ENCODE data around the gene KATNAL1.

DNA sequence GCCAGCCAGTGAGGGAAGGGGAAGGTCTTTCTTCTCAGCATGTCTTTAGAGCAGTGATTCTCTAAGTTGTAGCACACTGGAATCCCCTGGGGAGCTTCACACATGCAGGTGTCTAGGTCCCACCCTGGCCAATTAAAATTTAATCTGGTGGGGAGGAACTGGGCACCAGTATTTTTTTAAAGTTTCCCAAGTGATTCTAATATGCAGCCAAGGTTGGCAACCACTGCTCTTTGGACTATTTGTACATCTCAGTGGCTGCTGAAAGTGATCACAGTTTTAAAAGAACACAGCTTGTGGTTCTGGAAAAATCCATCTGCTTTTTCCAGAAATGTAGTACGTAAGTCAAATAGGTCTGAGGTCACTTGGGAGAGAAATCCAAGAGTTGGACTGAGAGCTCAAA, 10.7 kb upstream of the KATNAL1 start:
- TF ChIP-seq, protein P1, sequence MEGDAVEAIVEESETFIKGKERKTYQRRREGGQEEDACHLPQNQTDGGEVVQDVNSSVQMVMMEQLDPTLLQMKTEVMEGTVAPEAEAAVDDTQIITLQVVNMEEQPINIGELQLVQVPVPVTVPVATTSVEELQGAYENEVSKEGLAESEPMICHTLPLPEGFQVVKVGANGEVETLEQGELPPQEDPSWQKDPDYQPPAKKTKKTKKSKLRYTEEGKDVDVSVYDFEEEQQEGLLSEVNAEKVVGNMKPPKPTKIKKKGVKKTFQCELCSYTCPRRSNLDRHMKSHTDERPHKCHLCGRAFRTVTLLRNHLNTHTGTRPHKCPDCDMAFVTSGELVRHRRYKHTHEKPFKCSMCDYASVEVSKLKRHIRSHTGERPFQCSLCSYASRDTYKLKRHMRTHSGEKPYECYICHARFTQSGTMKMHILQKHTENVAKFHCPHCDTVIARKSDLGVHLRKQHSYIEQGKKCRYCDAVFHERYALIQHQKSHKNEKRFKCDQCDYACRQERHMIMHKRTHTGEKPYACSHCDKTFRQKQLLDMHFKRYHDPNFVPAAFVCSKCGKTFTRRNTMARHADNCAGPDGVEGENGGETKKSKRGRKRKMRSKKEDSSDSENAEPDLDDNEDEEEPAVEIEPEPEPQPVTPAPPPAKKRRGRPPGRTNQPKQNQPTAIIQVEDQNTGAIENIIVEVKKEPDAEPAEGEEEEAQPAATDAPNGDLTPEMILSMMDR (conservative IDR thresholded peaks at IDR 0.05; ENCODE audit: low read depth, low read length), result no peak
- TF ChIP-seq RCOR1 (IDR thresholded peaks at IDR 0.05; ENCODE audit: insufficient replicate concordance, low read length) (no peak), POLR2A (IDR thresholded peaks at IDR 0.05; ENCODE audit: low read depth, low read length) (no peak), RAD21 (IDR thresholded peaks at IDR 0.05; ENCODE audit: low read length) (no peak), BHLHE40 (IDR thresholded peaks at IDR 0.05; ENCODE audit: low read depth, low read length) (no peak), NFE2L2 (IDR thresholded peaks at IDR 0.05; ENCODE audit: low read depth, low read length) (no peak), CEBPB (IDR thresholded peaks at IDR 0.05; ENCODE audit: low read depth, low read length) (no peak), FOS (IDR thresholded peaks at IDR 0.05; ENCODE audit: low read depth, low read length) (no peak), MAFK (IDR thresholded peaks at IDR 0.05; ENCODE audit: low read depth, low read length) (no peak), RFX5 (IDR thresholded peaks at IDR 0.05; ENCODE audit: low read depth, low read length) (no peak), MXI1 (IDR thresholded peaks at IDR 0.05; ENCODE audit: borderline replicate concordance, low read depth, low read length) (no peak)
- TF ChIP-seq, protein P2, sequence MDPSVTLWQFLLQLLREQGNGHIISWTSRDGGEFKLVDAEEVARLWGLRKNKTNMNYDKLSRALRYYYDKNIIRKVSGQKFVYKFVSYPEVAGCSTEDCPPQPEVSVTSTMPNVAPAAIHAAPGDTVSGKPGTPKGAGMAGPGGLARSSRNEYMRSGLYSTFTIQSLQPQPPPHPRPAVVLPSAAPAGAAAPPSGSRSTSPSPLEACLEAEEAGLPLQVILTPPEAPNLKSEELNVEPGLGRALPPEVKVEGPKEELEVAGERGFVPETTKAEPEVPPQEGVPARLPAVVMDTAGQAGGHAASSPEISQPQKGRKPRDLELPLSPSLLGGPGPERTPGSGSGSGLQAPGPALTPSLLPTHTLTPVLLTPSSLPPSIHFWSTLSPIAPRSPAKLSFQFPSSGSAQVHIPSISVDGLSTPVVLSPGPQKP (IDR thresholded peaks at IDR 0.05; ENCODE audit: borderline replicate concordance, low read depth, low read length), result no peak
- TF ChIP-seq, protein P3, sequence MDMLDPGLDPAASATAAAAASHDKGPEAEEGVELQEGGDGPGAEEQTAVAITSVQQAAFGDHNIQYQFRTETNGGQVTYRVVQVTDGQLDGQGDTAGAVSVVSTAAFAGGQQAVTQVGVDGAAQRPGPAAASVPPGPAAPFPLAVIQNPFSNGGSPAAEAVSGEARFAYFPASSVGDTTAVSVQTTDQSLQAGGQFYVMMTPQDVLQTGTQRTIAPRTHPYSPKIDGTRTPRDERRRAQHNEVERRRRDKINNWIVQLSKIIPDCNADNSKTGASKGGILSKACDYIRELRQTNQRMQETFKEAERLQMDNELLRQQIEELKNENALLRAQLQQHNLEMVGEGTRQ (IDR thresholded peaks at IDR 0.05; ENCODE audit: low read depth, low read length), result no peak

Data from IMR-90 (cell line).